ENCODE data around the gene SH3RF1. TPM values are rescaled to one million over a fixed set of nuclear protein-coding genes. Genes with fewer than 3 reads are reported as not detected.

Gene SH3RF1
- total and polyA plus RNA-seq, 4 donors, result 1.8 to 7.9 (median 3.5) TPM

- TF ChIP-seq HNF4A (conservative IDR thresholded peaks at IDR 0.05), result no peak
- TF ChIP-seq EGR1 (IDR thresholded peaks at IDR 0.05; ENCODE audit: low read depth in 2 of 2), result no peak
- no peak for TF ChIP-seq ZBTB33 (IDR thresholded peaks at IDR 0.05)
- TF ChIP-seq, protein P1, sequence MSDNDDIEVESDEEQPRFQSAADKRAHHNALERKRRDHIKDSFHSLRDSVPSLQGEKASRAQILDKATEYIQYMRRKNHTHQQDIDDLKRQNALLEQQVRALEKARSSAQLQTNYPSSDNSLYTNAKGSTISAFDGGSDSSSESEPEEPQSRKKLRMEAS (IDR thresholded peaks at IDR 0.05), result no peak
- TF ChIP-seq FOXA2 (IDR thresholded peaks at IDR 0.05), result no peak
Measured at GRCh38 chr4:169188204-169188603, 82.6 kb downstream of the SH3RF1 start (continued).

DNA sequence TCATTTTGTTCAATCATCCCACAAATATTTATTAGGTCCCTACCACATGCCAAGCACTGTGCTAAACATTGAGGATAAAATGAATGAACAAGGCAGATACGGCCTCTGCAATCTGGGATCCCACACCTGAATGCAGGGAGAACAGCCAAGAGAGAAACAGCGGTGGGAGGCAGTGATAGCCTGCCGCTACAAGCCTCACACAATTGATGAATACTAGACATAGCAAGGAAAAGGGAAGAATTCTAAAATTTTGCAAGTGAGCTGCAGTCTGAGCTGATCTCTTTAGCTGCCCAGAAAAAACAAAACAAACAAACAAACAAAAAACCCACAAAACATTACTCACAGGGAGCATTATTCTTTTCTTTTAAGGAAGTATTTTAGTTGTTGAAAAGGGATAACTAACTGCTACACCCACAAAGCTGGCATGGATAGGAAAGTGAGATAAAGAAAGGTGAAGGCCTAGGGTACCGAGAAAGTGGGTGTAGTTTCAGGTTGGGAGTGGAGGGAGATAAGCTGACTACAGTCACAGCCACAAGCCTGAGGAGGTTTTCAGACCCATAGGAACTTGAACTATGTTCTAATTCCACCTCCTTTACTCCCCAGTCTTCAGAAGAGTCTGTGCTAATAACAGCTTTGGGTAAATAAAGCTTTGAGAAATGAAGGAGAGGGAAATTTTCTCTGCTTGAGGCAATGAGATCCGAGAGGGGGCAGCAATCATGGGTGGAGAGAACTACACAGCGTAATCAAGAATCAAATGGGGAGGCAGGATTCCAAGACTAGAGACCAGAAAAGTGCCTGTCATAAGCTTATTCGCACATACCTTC lies 85.4 kb downstream of the SH3RF1 start:
- peaks cover under 1 to 2% (median under 1%) of the 10 kb centered on the region in 4 donors for H3K4me1 ChIP-seq (ENCODE audit: control insufficient read depth in 4 of 4, insufficient read depth in 4 of 4, low read length in 3 of 4)

GRCh38 chr4:169184686-169185085 lies 86.1 kb downstream of the SH3RF1 start:
- Histone ChIP-seq H3K4me3 (ENCODE audit: low read depth in 1 of 3, low read length in 3 of 3) (no peak overlapping the region), H3K9me3 (ENCODE audit: control insufficient read depth in 4 of 4, low read length in 3 of 4) (no peaks in the 10 kb centered on the region), H3K36me3 (ENCODE audit: control insufficient read depth in 4 of 4, insufficient read depth in 3 of 4, low read depth in 1 of 4, low read length in 3 of 4) (no peaks in the 10 kb centered on the region), H3K4me1 (ENCODE audit: control insufficient read depth in 4 of 4, insufficient read depth in 4 of 4, low read length in 3 of 4) (peaks cover 2 to 8% (median 7%) of the 10 kb centered on the region in 4 donors), H3K27me3 (ENCODE audit: control insufficient read depth in 4 of 4, insufficient read depth in 4 of 4, low read length in 3 of 4) (no peaks in the 10 kb centered on the region), H3K27ac (ENCODE audit: low read depth in 1 of 2, low read length in 2 of 2) (no peak overlapping the region), H3K9ac (ENCODE audit: low read depth in 1 of 2, low read length in 2 of 2) (no peak overlapping the region)
- no peak for DNase-seq (ENCODE audit: low spot score)
- TF ChIP-seq, protein P2, sequence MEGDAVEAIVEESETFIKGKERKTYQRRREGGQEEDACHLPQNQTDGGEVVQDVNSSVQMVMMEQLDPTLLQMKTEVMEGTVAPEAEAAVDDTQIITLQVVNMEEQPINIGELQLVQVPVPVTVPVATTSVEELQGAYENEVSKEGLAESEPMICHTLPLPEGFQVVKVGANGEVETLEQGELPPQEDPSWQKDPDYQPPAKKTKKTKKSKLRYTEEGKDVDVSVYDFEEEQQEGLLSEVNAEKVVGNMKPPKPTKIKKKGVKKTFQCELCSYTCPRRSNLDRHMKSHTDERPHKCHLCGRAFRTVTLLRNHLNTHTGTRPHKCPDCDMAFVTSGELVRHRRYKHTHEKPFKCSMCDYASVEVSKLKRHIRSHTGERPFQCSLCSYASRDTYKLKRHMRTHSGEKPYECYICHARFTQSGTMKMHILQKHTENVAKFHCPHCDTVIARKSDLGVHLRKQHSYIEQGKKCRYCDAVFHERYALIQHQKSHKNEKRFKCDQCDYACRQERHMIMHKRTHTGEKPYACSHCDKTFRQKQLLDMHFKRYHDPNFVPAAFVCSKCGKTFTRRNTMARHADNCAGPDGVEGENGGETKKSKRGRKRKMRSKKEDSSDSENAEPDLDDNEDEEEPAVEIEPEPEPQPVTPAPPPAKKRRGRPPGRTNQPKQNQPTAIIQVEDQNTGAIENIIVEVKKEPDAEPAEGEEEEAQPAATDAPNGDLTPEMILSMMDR (IDR thresholded peaks at IDR 0.05; ENCODE audit: low read depth, low read length, missing input control), result no peak
- TF ChIP-seq ZBTB33 (IDR thresholded peaks at IDR 0.05) (no peak), TAF1 (conservative IDR thresholded peaks at IDR 0.05) (no peak), EGR1 (IDR thresholded peaks at IDR 0.05; ENCODE audit: low read depth in 2 of 2) (no peak), RXRA (IDR thresholded peaks at IDR 0.05) (no peak)
- WGBS, result 37% methylated on average over 3 of the region's 3 CpGs

More for the DNA sequence above, 85.4 kb downstream of the SH3RF1 start:
- no peaks in the 10 kb centered on the region for H3K9me3 ChIP-seq (ENCODE audit: control insufficient read depth in 4 of 4, low read length in 3 of 4)
- no peaks in the 10 kb centered on the region for H3K36me3 ChIP-seq (ENCODE audit: control insufficient read depth in 4 of 4, insufficient read depth in 3 of 4, low read depth in 1 of 4, low read length in 3 of 4)
- no peaks in the 10 kb centered on the region for H3K27me3 ChIP-seq (ENCODE audit: control insufficient read depth in 4 of 4, insufficient read depth in 4 of 4, low read length in 3 of 4)
- H3K9ac ChIP-seq (ENCODE audit: low read depth in 1 of 2, low read length in 2 of 2), result no peak overlapping the region
- TF ChIP-seq RXRA (IDR thresholded peaks at IDR 0.05) (no peak), SP1 (IDR thresholded peaks at IDR 0.05) (no peak), EGR1 (IDR thresholded peaks at IDR 0.05; ENCODE audit: low read depth in 2 of 2) (no peak), HNF4G (IDR thresholded peaks at IDR 0.05) (no peak)
- WGBS, result 87% methylated on average over 7 of the region's 7 CpGs
- no peak for DNase-seq (ENCODE audit: low spot score)
- H3K27ac ChIP-seq (ENCODE audit: low read depth in 1 of 2, low read length in 2 of 2), result no peak overlapping the region
- no peak overlapping the region for H3K4me3 ChIP-seq (ENCODE audit: low read depth in 1 of 3, low read length in 3 of 3)

Data from liver (tissue), 9 donors.